ENCODE results near the gene ZRANB3. TPM values are rescaled to one million over a fixed set of nuclear protein-coding genes. Genes with fewer than 3 reads are reported as not detected.

The ZRANB3 gene
- total and polyA plus RNA-seq, 2 experiments from 2014 or later, result 10.5 to 16.8 TPM

DNA sequence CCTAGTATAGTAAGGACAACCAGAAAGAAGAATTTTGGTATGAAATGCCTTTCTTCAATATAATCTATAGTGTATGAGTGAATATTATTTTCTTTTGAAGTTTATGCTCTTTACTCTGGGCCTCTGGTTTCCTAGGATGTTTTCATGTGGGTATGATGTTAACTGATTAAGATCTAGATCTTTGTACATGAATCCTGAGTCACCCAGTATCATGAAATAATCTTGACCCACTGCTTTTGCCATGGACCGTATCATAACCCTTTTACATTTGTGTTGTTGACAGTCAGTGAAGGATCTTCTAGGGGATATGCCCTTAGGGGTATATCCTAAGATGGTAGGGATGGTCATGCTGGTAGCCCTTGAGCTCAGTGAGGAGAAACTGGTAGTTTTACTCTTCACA lies 378.7 kb downstream of the ZRANB3 start:
- Mint-ChIP-seq H3K9me3 (no peaks in the 10 kb centered on the region), H3K36me3 (ENCODE audit: low read depth) (peaks cover 28% of the 10 kb centered on the region), H3K4me1 (no peaks in the 10 kb centered on the region; the same call in 2 of the 3 replicates), H3K27me3 (ENCODE audit: insufficient read depth, low read depth, poor library complexity) (no peaks in the 10 kb centered on the region), H3K4me3 (no peak overlapping the region), H3K27ac (no peak overlapping the region)
- TF ChIP-seq ZNF331 (CRISPR knock-in tag; IDR thresholded peaks at IDR 0.05; ENCODE audit: low read depth), result no peak
- no peak for TF ChIP-seq NANOG (IDR thresholded peaks at IDR 0.05; ENCODE audit: borderline replicate concordance)
- TF ChIP-seq, protein P1, sequence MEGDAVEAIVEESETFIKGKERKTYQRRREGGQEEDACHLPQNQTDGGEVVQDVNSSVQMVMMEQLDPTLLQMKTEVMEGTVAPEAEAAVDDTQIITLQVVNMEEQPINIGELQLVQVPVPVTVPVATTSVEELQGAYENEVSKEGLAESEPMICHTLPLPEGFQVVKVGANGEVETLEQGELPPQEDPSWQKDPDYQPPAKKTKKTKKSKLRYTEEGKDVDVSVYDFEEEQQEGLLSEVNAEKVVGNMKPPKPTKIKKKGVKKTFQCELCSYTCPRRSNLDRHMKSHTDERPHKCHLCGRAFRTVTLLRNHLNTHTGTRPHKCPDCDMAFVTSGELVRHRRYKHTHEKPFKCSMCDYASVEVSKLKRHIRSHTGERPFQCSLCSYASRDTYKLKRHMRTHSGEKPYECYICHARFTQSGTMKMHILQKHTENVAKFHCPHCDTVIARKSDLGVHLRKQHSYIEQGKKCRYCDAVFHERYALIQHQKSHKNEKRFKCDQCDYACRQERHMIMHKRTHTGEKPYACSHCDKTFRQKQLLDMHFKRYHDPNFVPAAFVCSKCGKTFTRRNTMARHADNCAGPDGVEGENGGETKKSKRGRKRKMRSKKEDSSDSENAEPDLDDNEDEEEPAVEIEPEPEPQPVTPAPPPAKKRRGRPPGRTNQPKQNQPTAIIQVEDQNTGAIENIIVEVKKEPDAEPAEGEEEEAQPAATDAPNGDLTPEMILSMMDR (conservative IDR thresholded peaks at IDR 0.05; ENCODE audit: low read depth in 2 of 2), result no peak
- TF ChIP-seq EZH2phosphoT487 (IDR thresholded peaks at IDR 0.05; ENCODE audit: unreplicated experiment), result no peak
- TF ChIP-seq POLR2AphosphoS5 (IDR thresholded peaks at IDR 0.05; ENCODE audit: low read depth), result no peak
- TF ChIP-seq JUNB (IDR thresholded peaks at IDR 0.05; ENCODE audit: unreplicated experiment), result no peak
- TF ChIP-seq, protein P2, sequence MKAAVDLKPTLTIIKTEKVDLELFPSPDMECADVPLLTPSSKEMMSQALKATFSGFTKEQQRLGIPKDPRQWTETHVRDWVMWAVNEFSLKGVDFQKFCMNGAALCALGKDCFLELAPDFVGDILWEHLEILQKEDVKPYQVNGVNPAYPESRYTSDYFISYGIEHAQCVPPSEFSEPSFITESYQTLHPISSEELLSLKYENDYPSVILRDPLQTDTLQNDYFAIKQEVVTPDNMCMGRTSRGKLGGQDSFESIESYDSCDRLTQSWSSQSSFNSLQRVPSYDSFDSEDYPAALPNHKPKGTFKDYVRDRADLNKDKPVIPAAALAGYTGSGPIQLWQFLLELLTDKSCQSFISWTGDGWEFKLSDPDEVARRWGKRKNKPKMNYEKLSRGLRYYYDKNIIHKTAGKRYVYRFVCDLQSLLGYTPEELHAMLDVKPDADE (IDR thresholded peaks at IDR 0.05), result no peak
- TF ChIP-seq EZH2 (IDR thresholded peaks at IDR 0.05; ENCODE audit: low read depth, unreplicated experiment), result no peak
- TF ChIP-seq CREB1 (CRISPR knock-in tag; IDR thresholded peaks at IDR 0.05; ENCODE audit: low read depth), result no peak
- TF ChIP-seq, protein P3, sequence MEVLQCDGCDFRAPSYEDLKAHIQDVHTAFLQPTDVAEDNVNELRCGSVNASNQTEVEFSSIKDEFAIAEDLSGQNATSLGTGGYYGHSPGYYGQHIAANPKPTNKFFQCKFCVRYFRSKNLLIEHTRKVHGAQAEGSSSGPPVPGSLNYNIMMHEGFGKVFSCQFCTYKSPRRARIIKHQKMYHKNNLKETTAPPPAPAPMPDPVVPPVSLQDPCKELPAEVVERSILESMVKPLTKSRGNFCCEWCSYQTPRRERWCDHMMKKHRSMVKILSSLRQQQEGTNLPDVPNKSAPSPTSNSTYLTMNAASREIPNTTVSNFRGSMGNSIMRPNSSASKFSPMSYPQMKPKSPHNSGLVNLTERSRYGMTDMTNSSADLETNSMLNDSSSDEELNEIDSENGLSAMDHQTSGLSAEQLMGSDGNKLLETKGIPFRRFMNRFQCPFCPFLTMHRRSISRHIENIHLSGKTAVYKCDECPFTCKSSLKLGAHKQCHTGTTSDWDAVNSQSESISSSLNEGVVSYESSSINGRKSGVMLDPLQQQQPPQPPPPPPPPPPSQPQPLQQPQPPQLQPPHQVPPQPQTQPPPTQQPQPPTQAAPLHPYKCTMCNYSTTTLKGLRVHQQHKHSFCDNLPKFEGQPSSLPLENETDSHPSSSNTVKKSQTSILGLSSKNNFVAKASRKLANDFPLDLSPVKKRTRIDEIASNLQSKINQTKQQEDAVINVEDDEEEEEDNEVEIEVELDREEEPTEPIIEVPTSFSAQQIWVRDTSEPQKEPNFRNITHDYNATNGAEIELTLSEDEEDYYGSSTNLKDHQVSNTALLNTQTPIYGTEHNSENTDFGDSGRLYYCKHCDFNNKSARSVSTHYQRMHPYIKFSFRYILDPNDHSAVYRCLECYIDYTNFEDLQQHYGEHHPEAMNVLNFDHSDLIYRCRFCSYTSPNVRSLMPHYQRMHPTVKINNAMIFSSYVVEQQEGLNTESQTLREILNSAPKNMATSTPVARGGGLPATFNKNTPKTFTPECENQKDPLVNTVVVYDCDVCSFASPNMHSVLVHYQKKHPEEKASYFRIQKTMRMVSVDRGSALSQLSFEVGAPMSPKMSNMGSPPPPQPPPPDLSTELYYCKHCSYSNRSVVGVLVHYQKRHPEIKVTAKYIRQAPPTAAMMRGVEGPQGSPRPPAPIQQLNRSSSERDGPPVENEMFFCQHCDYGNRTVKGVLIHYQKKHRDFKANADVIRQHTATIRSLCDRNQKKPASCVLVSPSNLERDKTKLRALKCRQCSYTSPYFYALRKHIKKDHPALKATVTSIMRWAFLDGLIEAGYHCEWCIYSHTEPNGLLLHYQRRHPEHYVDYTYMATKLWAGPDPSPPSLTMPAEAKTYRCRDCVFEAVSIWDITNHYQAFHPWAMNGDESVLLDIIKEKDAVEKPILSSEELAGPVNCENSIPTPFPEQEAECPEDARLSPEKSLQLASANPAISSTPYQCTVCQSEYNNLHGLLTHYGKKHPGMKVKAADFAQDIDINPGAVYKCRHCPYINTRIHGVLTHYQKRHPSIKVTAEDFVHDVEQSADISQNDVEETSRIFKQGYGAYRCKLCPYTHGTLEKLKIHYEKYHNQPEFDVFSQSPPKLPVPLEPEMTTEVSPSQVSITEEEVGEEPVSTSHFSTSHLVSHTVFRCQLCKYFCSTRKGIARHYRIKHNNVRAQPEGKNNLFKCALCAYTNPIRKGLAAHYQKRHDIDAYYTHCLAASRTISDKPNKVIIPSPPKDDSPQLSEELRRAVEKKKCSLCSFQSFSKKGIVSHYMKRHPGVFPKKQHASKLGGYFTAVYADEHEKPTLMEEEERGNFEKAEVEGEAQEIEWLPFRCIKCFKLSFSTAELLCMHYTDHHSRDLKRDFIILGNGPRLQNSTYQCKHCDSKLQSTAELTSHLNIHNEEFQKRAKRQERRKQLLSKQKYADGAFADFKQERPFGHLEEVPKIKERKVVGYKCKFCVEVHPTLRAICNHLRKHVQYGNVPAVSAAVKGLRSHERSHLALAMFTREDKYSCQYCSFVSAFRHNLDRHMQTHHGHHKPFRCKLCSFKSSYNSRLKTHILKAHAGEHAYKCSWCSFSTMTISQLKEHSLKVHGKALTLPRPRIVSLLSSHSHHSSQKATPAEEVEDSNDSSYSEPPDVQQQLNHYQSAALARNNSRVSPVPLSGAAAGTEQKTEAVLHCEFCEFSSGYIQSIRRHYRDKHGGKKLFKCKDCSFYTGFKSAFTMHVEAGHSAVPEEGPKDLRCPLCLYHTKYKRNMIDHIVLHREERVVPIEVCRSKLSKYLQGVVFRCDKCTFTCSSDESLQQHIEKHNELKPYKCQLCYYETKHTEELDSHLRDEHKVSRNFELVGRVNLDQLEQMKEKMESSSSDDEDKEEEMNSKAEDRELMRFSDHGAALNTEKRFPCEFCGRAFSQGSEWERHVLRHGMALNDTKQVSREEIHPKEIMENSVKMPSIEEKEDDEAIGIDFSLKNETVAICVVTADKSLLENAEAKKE (CRISPR knock-in tag; IDR thresholded peaks at IDR 0.05), result no peak
- TF ChIP-seq, protein P4, sequence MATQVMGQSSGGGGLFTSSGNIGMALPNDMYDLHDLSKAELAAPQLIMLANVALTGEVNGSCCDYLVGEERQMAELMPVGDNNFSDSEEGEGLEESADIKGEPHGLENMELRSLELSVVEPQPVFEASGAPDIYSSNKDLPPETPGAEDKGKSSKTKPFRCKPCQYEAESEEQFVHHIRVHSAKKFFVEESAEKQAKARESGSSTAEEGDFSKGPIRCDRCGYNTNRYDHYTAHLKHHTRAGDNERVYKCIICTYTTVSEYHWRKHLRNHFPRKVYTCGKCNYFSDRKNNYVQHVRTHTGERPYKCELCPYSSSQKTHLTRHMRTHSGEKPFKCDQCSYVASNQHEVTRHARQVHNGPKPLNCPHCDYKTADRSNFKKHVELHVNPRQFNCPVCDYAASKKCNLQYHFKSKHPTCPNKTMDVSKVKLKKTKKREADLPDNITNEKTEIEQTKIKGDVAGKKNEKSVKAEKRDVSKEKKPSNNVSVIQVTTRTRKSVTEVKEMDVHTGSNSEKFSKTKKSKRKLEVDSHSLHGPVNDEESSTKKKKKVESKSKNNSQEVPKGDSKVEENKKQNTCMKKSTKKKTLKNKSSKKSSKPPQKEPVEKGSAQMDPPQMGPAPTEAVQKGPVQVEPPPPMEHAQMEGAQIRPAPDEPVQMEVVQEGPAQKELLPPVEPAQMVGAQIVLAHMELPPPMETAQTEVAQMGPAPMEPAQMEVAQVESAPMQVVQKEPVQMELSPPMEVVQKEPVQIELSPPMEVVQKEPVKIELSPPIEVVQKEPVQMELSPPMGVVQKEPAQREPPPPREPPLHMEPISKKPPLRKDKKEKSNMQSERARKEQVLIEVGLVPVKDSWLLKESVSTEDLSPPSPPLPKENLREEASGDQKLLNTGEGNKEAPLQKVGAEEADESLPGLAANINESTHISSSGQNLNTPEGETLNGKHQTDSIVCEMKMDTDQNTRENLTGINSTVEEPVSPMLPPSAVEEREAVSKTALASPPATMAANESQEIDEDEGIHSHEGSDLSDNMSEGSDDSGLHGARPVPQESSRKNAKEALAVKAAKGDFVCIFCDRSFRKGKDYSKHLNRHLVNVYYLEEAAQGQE (IDR thresholded peaks at IDR 0.05; ENCODE audit: unreplicated experiment), result no peak
- no peak for TF ChIP-seq STAT1 (IDR thresholded peaks at IDR 0.05; ENCODE audit: unreplicated experiment)
- TF ChIP-seq ZNF114 (CRISPR knock-in tag; IDR thresholded peaks at IDR 0.05), result no peak
- Histone ChIP-seq H3F3A (replicated peaks; ENCODE audit: low read depth) (no peaks in the 10 kb centered on the region), H3K4me2 (no peak overlapping the region), H3K36me3 (ENCODE audit: insufficient read depth) (peaks cover 15% of the 10 kb centered on the region), H3K4me3 (no peak overlapping the region), H3K4me1 (ENCODE audit: insufficient read depth) (no peaks in the 10 kb centered on the region), H3K27ac (ENCODE audit: low read depth) (no peak overlapping the region), H2AFZ (no peak overlapping the region), H3K79me2 (replicated peaks; ENCODE audit: insufficient read depth) (no peaks in the 10 kb centered on the region), H4K20me1 (replicated peaks; ENCODE audit: insufficient read depth) (no peaks in the 10 kb centered on the region), H3K27me3 (ENCODE audit: insufficient read depth) (no peaks in the 10 kb centered on the region), H3K9me2 (ENCODE audit: insufficient read depth) (no peaks in the 10 kb centered on the region)
- DNase-seq (ENCODE audit: low spot score), result no peak
- ATAC-seq, result no peak

Data from GM23338 (cell line).